HepG2 (cell line): Measurements from ENCODE around the gene DAB1.

Experiments used
- TP53 ChIP-seq: sonication (generic); formaldehyde crosslinking; conservative IDR thresholded peaks from 2 replicates; pipeline ENCODE4 v1.4.0; 2020; ENCODE audit warnings: missing genetic modification reagents
- YEATS2 ChIP-seq: sonication (generic); formaldehyde crosslinking; IDR thresholded peaks from 2 replicates; pipeline ENCODE4 v1.4.0; 2020; ENCODE audit warnings: missing genetic modification reagents, borderline replicate concordance
- ZNF713 ChIP-seq: sonication (generic); formaldehyde crosslinking; IDR thresholded peaks from 2 replicates; pipeline ENCODE4 v1.4.0; 2020; ENCODE audit warnings: mild to moderate bottlenecking, missing genetic modification reagents
- ZNF747 ChIP-seq: sonication (generic); formaldehyde crosslinking; IDR thresholded peaks from 2 replicates; pipeline ENCODE4 v1.8.1; 2023; ENCODE audit warnings: missing genetic modification reagents, mild to moderate bottlenecking, borderline replicate concordance
- ZSCAN22 ChIP-seq: sonication (generic); formaldehyde crosslinking; IDR thresholded peaks from 2 replicates; pipeline ENCODE4 v1.4.0; 2020; ENCODE audit warnings: mild to moderate bottlenecking, missing genetic modification reagents
- TF ChIP-seq, protein P1 (sequence below): sonication (generic); formaldehyde crosslinking; IDR thresholded peaks from 2 replicates; pipeline ENCODE4 v1.5.0; 2020; ENCODE audit warnings: mild to moderate bottlenecking, missing genetic modification reagents, moderate library complexity

DNA sequence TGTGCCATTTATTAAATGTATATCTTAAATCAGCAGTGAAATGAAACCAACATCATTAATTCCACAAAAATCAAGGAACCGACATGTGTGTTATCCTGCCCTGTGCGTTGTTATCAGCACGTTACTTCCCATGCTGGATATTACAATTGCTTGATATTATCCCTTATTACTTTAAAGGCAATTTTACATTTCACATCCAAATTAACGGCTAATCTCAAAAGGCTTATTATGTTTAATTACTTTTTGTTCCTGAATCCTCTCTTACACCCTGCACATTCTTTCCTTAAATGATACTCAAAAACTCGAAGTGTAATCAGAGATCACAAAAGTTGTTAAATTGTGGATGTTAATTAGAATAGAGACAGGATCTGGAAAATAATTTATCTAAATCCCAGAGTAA is 167.9 kb downstream of the DAB1 start:
- TF ChIP-seq ZNF713 = no peak
- no peak for TF ChIP-seq ZSCAN22 (CRISPR knock-in tag)
- TF ChIP-seq ZNF747 (CRISPR knock-in tag) = no peak
- TF ChIP-seq, protein P1, sequence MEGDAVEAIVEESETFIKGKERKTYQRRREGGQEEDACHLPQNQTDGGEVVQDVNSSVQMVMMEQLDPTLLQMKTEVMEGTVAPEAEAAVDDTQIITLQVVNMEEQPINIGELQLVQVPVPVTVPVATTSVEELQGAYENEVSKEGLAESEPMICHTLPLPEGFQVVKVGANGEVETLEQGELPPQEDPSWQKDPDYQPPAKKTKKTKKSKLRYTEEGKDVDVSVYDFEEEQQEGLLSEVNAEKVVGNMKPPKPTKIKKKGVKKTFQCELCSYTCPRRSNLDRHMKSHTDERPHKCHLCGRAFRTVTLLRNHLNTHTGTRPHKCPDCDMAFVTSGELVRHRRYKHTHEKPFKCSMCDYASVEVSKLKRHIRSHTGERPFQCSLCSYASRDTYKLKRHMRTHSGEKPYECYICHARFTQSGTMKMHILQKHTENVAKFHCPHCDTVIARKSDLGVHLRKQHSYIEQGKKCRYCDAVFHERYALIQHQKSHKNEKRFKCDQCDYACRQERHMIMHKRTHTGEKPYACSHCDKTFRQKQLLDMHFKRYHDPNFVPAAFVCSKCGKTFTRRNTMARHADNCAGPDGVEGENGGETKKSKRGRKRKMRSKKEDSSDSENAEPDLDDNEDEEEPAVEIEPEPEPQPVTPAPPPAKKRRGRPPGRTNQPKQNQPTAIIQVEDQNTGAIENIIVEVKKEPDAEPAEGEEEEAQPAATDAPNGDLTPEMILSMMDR (CRISPR knock-in tag) = no peak
- TF ChIP-seq TP53 (CRISPR knock-in tag) = no peak
- TF ChIP-seq YEATS2 (CRISPR knock-in tag) = no peak
